Osteocyte (in vitro differentiated cells): ENCODE data around the gene ASIC2. TPM values are rescaled to one million over a fixed set of nuclear protein-coding genes. Genes with fewer than 3 reads are reported as not detected.

Experiments
- DNase-seq: peaks from one replicate; pipeline ENCODE4 v3.0.0; 2021; ENCODE audit warnings: mixed read lengths; ENCODE audit not compliant: unreplicated experiment; ENCODE audit errors: extremely low spot score
- H3K27ac Mint-ChIP-seq: one replicate; pipeline ENCODE4 v1.8.0; 2021; ENCODE audit warnings: mild to moderate bottlenecking, mixed read lengths; ENCODE audit not compliant: unreplicated experiment
- H3K27me3 Mint-ChIP-seq: one replicate; pipeline ENCODE4 v1.8.0; 2021; ENCODE audit warnings: mixed read lengths; ENCODE audit not compliant: unreplicated experiment
- H3K36me3 Mint-ChIP-seq: one replicate; pipeline ENCODE4 v1.8.0; 2021; ENCODE audit warnings: mixed read lengths; ENCODE audit not compliant: unreplicated experiment
- H3K4me1 Mint-ChIP-seq: one replicate; pipeline ENCODE4 v1.8.0; 2021; ENCODE audit warnings: mixed read lengths; ENCODE audit not compliant: unreplicated experiment
- H3K4me3 Mint-ChIP-seq: one replicate; pipeline ENCODE4 v1.8.0; 2021; ENCODE audit warnings: mild to moderate bottlenecking, moderate library complexity, mixed read lengths; ENCODE audit not compliant: unreplicated experiment
- H3K9me3 Mint-ChIP-seq: one replicate; pipeline ENCODE4 v1.8.0; 2021; ENCODE audit warnings: mixed read lengths; ENCODE audit not compliant: unreplicated experiment
- total RNA-seq: library from RNA; stranded (reverse); gene quantifications from 2 replicates; pipeline ENCODE4 v1.2.1, GENCODE V29; 2021
- TF ChIP-seq, protein P1 (sequence below): fragments of 200-600 bp; sonication (generic); IDR thresholded peaks from 2 replicates; pipeline ENCODE4 v1.5.0; 2021; ENCODE audit warnings: antibody characterized with exemption, mild to moderate bottlenecking, moderate library complexity

ASIC2 gene
- total RNA-seq, 1 donor from 2014 or later: not detected

DNA sequence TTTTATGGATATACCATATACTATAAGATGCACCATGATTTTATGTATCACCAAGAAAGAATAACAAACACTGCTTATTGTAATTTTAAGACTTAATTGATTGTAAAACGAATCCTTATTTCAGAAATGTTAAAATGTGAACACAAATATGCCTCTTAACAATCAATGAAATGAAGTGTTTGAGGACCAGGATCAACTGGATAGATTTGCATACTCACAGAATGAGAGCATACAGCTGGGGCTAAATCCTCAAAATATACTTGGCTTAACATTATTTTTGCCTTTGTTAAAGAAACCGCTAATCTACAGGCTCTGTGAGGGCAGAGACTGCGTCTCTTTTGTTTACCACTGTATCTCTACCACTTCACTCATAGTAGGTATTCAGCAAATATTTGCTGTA is 207.8 kb downstream of the ASIC2 start:
- Mint-ChIP-seq H3K27me3 (no peaks in the 10 kb centered on the region), H3K27ac (no peak overlapping the region), H3K36me3 (no peaks in the 10 kb centered on the region), H3K4me1 (no peaks in the 10 kb centered on the region), H3K9me3 (no peaks in the 10 kb centered on the region), H3K4me3 (no peak overlapping the region)
- TF ChIP-seq, protein P1, sequence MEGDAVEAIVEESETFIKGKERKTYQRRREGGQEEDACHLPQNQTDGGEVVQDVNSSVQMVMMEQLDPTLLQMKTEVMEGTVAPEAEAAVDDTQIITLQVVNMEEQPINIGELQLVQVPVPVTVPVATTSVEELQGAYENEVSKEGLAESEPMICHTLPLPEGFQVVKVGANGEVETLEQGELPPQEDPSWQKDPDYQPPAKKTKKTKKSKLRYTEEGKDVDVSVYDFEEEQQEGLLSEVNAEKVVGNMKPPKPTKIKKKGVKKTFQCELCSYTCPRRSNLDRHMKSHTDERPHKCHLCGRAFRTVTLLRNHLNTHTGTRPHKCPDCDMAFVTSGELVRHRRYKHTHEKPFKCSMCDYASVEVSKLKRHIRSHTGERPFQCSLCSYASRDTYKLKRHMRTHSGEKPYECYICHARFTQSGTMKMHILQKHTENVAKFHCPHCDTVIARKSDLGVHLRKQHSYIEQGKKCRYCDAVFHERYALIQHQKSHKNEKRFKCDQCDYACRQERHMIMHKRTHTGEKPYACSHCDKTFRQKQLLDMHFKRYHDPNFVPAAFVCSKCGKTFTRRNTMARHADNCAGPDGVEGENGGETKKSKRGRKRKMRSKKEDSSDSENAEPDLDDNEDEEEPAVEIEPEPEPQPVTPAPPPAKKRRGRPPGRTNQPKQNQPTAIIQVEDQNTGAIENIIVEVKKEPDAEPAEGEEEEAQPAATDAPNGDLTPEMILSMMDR: no peak
- no peak for DNase-seq

DNA sequence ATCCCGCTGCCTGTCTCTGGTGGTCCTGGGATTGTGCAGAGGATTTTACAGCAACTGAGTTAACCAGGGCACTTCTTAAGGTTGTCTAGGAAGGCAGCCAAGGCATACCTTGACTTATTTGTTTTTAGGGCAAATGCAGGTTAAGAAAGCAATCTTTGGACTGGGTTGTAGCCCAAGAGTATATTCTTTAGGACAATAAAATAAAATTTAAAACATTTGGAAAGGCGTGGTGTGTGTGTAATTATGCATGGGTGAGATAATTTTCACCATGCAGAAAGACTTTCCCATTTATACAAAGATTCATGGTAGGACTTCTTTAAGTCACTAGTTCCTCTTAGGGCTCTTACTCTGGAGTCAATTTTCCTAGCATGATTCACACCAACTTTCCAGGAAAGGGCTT is 208.3 kb downstream of the ASIC2 start:
- H3K9me3 Mint-ChIP-seq: no peaks in the 10 kb centered on the region
- DNase-seq: no peak
- H3K27ac Mint-ChIP-seq: no peak overlapping the region
- no peak overlapping the region for H3K4me3 Mint-ChIP-seq
- no peaks in the 10 kb centered on the region for H3K36me3 Mint-ChIP-seq
- no peaks in the 10 kb centered on the region for H3K27me3 Mint-ChIP-seq
- TF ChIP-seq, protein P1: no peak
- no peaks in the 10 kb centered on the region for H3K4me1 Mint-ChIP-seq

DNA sequence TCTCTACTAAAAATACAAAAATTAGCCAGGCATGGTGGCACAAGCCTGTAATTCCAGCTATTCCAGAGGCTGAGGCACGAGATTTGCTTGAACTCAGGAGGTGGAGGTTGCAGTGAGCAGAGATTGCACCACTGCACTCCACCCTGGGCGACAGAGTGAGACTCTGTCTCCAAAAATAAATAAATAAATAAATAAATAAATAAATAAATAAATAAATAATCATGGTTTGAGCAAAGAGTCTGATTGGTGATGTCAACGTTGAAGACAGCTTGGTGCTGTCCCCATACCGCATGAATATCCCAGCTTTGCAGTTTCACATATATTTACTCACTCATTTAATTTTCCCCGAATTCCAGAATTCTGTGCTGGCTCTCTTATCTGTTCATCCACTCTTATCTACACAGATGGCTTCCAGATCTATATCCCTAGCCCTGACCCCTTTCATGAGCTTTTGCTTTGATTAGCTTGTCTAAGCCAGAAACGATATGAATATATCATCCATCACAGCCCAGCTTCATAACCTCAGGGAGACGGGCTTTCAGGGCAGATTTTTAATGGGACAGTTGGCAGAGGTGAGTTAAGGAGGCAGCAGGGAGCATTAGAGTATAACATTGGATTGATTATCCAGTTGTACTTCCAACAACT is 210.4 kb downstream of the ASIC2 start:
- no peaks in the 10 kb centered on the region for H3K4me1 Mint-ChIP-seq
- no peaks in the 10 kb centered on the region for H3K36me3 Mint-ChIP-seq
- TF ChIP-seq, protein P1: no peak
- no peak overlapping the region for H3K4me3 Mint-ChIP-seq
- H3K27me3 Mint-ChIP-seq: no peaks in the 10 kb centered on the region
- H3K27ac Mint-ChIP-seq: no peak overlapping the region
- H3K9me3 Mint-ChIP-seq: no peaks in the 10 kb centered on the region
- no peak for DNase-seq

DNA sequence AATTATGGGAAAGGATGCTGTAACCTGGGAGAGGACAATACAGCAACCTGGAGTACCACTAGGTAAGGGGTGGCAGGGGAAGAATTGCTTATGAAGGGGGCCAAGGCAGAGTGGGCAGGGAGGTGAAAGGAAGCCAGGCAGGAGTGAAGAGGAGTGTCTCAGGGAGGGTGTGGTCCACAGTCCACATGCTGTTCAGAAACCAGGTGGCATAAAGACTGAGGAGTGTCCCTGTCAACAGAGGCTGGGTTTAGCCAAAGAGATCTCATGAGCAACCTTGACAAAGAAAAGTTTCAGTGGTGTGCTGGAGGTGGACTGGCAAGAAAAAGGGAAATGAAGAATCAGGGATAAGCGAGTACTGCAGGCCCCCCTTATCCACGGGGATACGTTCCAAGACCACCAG is 213.0 kb downstream of the ASIC2 start:
- Mint-ChIP-seq H3K36me3 (no peaks in the 10 kb centered on the region), H3K4me3 (no peak overlapping the region), H3K27ac (no peak overlapping the region), H3K27me3 (no peaks in the 10 kb centered on the region), H3K4me1 (no peaks in the 10 kb centered on the region), H3K9me3 (no peaks in the 10 kb centered on the region)
- TF ChIP-seq, protein P1: no peak
- no peak for DNase-seq

DNA sequence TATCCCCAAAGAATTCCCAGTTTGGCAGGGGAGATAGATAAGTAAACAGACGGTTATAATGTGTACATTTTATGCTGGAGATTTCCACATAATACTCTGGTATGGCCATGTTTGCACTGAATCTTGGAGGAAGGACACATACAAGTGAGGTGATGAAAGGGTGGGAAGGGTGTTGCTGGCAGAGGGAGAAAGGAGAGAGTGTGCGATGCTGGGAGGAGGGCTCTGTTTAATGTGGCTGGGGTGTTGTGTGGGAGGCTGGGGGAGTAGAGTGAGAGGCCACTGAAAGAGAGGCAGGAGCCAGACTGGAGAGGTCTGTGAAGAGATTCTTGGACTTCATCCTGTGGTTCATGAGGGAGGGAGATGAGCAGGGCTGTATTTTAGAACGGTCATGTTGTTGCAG is 213.9 kb downstream of the ASIC2 start:
- Mint-ChIP-seq H3K4me3 (no peak overlapping the region), H3K4me1 (no peaks in the 10 kb centered on the region), H3K27ac (no peak overlapping the region), H3K27me3 (no peaks in the 10 kb centered on the region), H3K9me3 (no peaks in the 10 kb centered on the region), H3K36me3 (no peaks in the 10 kb centered on the region)
- TF ChIP-seq, protein P1: no peak
- DNase-seq: no peak
